Measurements from ENCODE around the gene CALML3.

Gene CALML3

DNA sequence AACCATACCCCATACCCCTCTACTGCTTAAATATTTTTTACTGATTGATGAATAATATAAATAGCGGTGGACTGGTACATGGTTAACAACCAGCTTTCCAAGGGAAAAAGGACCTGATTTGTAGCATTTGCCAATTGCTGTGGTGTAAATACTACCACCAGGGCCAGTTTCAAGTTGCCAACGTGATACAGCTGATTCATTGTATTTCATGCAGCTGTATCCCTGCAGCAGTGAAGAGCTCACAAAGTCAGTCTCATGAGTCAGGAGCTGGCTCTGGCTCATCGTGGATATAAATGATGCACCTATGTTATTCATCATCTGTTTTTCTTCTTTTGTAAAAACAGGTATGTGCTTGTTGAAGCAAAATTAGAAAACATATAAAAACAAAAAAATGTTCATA, 40.6 kb upstream of the CALML3 start:
- TF ChIP-seq, protein P1, sequence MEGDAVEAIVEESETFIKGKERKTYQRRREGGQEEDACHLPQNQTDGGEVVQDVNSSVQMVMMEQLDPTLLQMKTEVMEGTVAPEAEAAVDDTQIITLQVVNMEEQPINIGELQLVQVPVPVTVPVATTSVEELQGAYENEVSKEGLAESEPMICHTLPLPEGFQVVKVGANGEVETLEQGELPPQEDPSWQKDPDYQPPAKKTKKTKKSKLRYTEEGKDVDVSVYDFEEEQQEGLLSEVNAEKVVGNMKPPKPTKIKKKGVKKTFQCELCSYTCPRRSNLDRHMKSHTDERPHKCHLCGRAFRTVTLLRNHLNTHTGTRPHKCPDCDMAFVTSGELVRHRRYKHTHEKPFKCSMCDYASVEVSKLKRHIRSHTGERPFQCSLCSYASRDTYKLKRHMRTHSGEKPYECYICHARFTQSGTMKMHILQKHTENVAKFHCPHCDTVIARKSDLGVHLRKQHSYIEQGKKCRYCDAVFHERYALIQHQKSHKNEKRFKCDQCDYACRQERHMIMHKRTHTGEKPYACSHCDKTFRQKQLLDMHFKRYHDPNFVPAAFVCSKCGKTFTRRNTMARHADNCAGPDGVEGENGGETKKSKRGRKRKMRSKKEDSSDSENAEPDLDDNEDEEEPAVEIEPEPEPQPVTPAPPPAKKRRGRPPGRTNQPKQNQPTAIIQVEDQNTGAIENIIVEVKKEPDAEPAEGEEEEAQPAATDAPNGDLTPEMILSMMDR (IDR thresholded peaks at IDR 0.05; ENCODE audit: low read length), result no peak
- no peak for TF ChIP-seq EZH2 (IDR thresholded peaks at IDR 0.05; ENCODE audit: borderline replicate concordance, low read length)

DNA sequence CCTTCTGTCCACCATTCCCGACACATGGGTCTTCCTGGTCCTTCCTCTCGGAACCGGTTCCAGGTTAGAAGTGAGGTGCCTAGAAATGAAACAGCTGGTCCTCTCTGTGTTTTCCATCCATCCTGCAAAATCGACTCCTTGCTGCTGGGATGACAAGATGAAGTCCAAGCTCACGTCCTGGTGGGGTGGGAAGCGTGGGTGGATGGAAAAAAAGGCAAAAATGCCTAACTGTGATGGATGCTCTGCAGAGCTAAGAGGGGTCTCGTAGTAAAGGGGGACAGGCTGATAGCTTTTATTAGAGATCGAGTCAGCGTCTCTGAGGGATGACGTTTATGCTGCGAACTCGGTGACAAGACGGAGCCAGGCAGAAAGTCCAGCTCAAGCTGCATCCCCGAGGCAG, 39.5 kb upstream of the CALML3 start:
- Histone ChIP-seq H3K4me1 (ENCODE audit: insufficient read depth, low read length, severe bottlenecking) (no peaks in the 10 kb centered on the region), H2AFZ (ENCODE audit: low read length) (no peak overlapping the region), H3K27me3 (ENCODE audit: insufficient read depth, low read length) (peaks cover 3% of the 10 kb centered on the region; the same call in 1 of the 2 replicates), H3K9ac (ENCODE audit: low read length) (no peak overlapping the region), H3K4me2 (ENCODE audit: low read length) (no peak overlapping the region), H3F3A (ENCODE audit: insufficient read depth, low read length) (no peaks in the 10 kb centered on the region), H3K79me2 (ENCODE audit: insufficient read depth, low read length) (no peaks in the 10 kb centered on the region), H3K36me3 (ENCODE audit: insufficient read depth, low read length) (no peaks in the 10 kb centered on the region), H3K27ac (ENCODE audit: low read depth, low read length, poor library complexity, severe bottlenecking) (no peak overlapping the region), H3K4me3 (ENCODE audit: low read depth, low read length, poor library complexity, severe bottlenecking) (no peak overlapping the region), H3K9me2 (ENCODE audit: low read depth, low read length) (no peaks in the 10 kb centered on the region), H4K20me1 (ENCODE audit: insufficient read depth, low read length) (no peaks in the 10 kb centered on the region), H3K9me3 (ENCODE audit: low read length) (no peaks in the 10 kb centered on the region)
- TF ChIP-seq, protein P1 (IDR thresholded peaks at IDR 0.05; ENCODE audit: low read length), result no peak
- no peak for TF ChIP-seq EZH2 (IDR thresholded peaks at IDR 0.05; ENCODE audit: borderline replicate concordance, low read length)

More for the DNA sequence above, 40.6 kb upstream of the CALML3 start:
- no peaks in the 10 kb centered on the region for H3K79me2 ChIP-seq (ENCODE audit: insufficient read depth, low read length)
- no peaks in the 10 kb centered on the region for H3F3A ChIP-seq (ENCODE audit: insufficient read depth, low read length)
- no peak overlapping the region for H3K27ac ChIP-seq (ENCODE audit: low read depth, low read length, poor library complexity, severe bottlenecking)
- no peaks in the 10 kb centered on the region for H3K9me3 ChIP-seq (ENCODE audit: low read length)
- no peaks in the 10 kb centered on the region for H3K36me3 ChIP-seq (ENCODE audit: insufficient read depth, low read length)
- no peaks in the 10 kb centered on the region for H4K20me1 ChIP-seq (ENCODE audit: insufficient read depth, low read length)
- H3K9ac ChIP-seq (ENCODE audit: low read length), result no peak overlapping the region
- no peak overlapping the region for H2AFZ ChIP-seq (ENCODE audit: low read length)
- no peak overlapping the region for H3K4me3 ChIP-seq (ENCODE audit: low read depth, low read length, poor library complexity, severe bottlenecking)
- no peaks in the 10 kb centered on the region for H3K4me1 ChIP-seq (ENCODE audit: insufficient read depth, low read length, severe bottlenecking)
- H3K27me3 ChIP-seq (ENCODE audit: insufficient read depth, low read length), result peaks cover 3% of the 10 kb centered on the region; the same call in 1 of the 2 replicates
- no peaks in the 10 kb centered on the region for H3K9me2 ChIP-seq (ENCODE audit: low read depth, low read length)
- no peak overlapping the region for H3K4me2 ChIP-seq (ENCODE audit: low read length)

DNA sequence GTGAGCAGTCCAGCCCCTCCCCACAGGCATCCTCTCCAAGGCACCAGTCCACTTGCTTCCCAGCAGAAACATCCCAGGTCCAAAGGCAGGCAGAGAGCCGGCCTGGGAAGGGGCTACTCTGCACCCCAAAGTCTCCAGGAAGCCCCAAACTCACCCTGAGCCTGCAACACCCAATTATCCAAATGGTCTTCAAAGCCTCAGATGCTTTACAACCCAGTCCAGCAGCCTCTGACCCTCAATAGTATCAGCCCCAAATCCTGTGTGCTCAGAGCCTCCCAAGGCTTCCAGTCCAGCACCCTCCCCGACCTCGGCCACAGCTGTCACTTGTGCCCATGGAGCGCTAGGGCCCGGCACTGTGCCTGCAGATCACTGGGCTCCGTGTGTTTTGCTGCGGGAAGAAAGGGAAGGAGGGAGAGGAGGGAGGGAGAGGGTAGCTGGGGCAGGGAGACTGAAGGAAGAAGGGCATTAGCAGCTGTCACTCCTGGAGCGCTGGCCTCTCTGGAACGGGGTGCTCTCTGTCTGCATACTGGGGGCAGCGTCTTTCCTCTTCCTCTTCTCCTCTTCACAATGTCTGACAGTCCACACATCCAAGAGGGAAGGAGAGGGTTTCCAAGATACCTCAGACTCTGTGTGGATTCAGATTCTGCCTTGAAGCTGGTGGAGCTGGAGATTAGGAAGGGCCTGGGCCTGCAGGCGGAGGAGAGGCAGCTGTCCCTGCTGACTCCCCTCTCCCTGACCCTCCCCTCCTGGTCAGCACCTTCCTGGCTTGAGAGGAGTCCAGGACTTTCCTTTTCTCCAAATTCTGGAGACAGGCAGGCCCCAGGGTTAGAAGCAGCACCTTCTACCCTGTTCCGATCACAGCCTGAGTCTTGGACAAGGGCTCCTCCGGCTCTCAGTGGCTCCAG, 38.6 kb upstream of the CALML3 start:
- Histone ChIP-seq H3K36me3 (ENCODE audit: insufficient read depth, low read length) (no peaks in the 10 kb centered on the region), H3K4me3 (ENCODE audit: low read depth, low read length, poor library complexity, severe bottlenecking) (no peak overlapping the region), H3K9me2 (ENCODE audit: low read depth, low read length) (no peaks in the 10 kb centered on the region), H3K27ac (ENCODE audit: low read depth, low read length, poor library complexity, severe bottlenecking) (no peak overlapping the region), H4K20me1 (ENCODE audit: insufficient read depth, low read length) (no peaks in the 10 kb centered on the region), H3K27me3 (ENCODE audit: insufficient read depth, low read length) (peaks cover 3% of the 10 kb centered on the region; the same call in 1 of the 2 replicates), H3F3A (ENCODE audit: insufficient read depth, low read length) (no peaks in the 10 kb centered on the region), H3K79me2 (ENCODE audit: insufficient read depth, low read length) (no peaks in the 10 kb centered on the region), H3K4me1 (ENCODE audit: insufficient read depth, low read length, severe bottlenecking) (no peaks in the 10 kb centered on the region), H3K9me3 (ENCODE audit: low read length) (no peaks in the 10 kb centered on the region), H2AFZ (ENCODE audit: low read length) (no peak overlapping the region), H3K9ac (ENCODE audit: low read length) (no peak overlapping the region), H3K4me2 (ENCODE audit: low read length) (no peak overlapping the region)
- TF ChIP-seq, protein P1 (IDR thresholded peaks at IDR 0.05; ENCODE audit: low read length), result no peak
- no peak for TF ChIP-seq EZH2 (IDR thresholded peaks at IDR 0.05; ENCODE audit: borderline replicate concordance, low read length)

Data from OCI-LY1 (cell line).